HG02571 (cell line): Measurements from ENCODE around the gene PRAMEF8.
"Not testable (repeated sequence)": the region's sequence is repeated elsewhere in the genome, so short reads cannot be mapped to it uniquely, and the experiment has no call there.

Source experiments
- ATAC-seq: cut with Tn5 transposase; IDR thresholded peaks from one replicate; pipeline ENCODE4 v1.9.1; 2021; ENCODE audit warnings: mild to moderate bottlenecking, moderate library complexity; ENCODE audit not compliant: unreplicated experiment

Gene PRAMEF8

DNA sequence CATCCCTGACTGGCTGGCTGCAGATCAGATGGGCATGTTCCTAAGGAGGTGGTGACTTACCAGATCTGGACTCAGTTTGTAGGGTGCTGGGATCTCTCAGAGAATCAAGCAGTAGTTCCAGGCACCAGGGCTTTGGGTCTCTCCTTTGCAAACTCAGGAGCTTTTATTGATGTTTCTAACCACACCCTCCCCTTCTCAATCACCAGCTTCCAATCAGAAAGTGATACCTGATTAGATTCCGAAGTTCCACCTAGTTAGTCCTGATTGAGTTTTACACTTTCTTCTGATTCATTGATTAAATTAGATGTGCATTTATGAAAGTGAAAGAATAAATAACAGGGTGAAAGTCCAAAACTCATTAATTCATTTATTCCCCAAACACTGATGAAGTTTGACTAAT is at the start of gene PRAMEF8:
PRAMEF8 (minus strand) TSS at position 101 of the 400 bp plus-strand sequence. CDS start 1,046 bp downstream, outside the sequence.
- ATAC-seq = not testable (repeated sequence)

DNA sequence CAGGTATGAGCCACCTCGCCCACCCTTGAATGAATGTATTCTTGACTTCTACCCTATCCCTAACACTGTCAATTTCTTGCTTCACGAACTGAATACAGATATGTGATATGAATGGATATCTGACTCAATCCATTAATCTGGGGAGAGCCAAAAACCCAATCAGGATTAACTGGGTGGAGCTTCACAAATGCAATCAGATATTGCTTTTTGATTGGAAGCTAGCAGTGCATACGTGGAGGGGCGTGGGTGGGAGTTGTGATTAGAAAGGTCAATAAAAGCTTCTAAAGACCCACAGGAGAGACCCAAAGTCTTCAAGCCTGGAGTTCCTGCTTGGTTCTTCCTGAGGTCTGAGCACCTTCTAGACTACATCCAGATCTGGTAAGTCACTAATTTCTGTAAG is 30.3 kb upstream of the PRAMEF8 start, which contains the start of gene PRAMEF15:
PRAMEF15 (plus strand) TSS at position 301 of the 400 bp plus-strand sequence. CDS start 2,827 bp downstream, outside the sequence.
- not testable (repeated sequence) for ATAC-seq

DNA sequence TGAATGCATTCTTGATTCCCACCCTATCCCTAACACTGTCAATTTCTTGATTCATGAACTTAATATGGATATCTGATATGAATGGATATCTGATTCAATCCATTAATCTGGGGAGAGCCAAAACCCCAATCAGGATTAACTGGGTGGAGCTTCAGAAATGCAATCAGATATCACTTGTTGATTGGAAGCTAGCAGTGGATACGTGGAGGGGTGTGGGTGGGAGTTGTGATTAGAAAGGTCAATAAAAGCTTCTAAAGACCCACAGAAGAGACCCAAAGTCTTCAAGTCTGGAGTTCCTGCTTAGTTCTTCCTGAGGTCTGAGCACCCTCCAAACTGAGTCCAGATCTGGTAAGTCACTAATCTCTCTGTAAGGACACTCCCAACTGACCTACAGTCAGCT is 18.3 kb upstream of the PRAMEF8 start, which contains the start of gene PRAMEF33:
PRAMEF33 (plus strand) TSS at position 301 of the 400 bp plus-strand sequence. CDS start 2,416 bp downstream, outside the sequence.
- ATAC-seq = not testable (repeated sequence)

DNA sequence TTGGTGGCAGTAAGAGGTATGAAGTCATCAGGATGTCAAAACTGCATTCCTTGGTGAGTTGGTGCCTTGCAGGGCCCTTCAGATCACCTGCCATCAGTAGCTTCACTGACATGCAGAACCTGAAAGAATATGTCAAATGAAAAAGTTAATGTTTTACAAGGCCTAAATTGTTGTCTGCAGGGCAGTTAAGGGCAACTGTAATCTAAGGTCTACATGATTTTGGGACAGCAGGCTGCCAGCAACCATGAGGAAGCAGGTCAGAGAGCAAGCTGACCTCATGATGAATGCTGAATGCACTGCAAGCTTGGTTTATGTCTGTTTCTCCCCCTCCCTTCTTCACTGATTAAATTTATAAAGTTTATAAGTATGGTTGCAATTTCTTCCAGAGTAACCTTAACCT is 17.3 kb upstream of the PRAMEF8 start:
- not testable (repeated sequence) for ATAC-seq

DNA sequence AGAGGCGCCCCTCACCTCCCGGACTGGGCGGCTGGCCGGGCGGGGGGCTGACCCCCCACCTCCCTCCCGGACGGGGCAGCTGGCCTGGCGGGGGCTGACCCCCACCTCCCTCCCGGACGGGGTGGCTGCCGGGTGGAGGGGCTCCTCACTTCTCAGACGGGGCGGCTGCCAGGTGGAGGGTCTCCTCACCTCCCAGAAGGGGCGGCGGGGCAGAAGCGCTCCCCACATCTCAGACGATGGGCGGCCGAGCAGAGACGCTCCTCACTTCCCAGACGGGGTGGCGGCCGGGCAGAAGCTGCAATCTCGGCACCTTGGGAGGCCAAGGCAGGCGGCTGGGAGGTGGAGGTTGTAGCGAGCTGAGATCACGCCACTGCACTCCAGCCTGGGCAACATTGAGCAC is 13.8 kb upstream of the PRAMEF8 start:
- not testable (repeated sequence) for ATAC-seq

DNA sequence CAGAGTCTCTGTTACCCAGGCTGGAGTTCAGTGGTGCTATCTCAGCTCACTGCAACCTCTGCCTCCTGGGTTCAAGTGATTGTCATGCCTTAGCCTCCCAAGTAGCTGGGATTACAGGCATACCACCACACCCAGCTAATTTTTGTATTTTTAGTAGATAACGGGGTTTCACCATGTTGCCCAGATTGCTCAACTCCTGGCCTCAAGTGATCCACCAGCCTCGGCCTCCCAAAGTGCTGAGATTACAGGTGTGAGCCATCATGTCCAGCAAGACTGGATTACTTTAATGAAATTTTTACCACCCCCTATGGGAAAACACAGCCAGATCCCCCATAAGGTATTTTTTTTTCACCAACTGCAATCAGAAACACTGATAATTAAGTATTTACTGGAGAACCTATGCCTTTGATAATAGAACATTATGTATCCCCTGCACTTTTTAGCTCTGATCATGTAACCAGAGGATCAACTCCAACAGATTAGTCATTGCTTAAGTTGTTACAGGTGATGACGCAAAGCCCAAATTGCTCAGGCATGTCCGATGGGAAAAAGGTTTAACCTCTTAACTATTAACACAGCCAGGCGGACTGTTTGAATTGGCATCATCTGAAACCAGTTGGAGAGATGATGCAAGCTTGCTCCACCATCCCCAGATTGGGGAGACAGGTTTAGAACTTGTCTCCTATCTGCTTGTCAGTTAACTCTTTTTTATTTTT is 12.4 kb upstream of the PRAMEF8 start:
- not testable (repeated sequence) for ATAC-seq

DNA sequence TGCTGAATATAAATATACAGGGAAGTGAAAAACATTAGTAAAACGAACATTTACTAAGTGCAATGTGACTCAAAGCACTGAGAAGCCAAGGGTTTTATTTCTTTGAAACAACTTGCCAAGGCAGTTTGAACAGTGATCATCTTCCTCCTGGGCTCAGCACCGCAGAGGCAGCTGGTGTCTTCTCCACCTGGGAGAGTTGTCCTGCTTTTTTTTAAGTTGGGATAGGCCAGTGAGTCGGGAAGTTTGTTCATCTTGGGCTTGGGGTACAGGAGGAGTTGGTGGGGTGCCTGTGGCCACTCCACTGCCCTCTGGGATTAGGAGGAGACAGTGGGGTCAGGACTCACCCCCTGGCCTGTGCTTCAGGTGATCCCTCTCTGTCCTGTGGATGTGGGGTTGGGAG is 4.1 kb upstream of the PRAMEF8 start:
- not testable (repeated sequence) for ATAC-seq

DNA sequence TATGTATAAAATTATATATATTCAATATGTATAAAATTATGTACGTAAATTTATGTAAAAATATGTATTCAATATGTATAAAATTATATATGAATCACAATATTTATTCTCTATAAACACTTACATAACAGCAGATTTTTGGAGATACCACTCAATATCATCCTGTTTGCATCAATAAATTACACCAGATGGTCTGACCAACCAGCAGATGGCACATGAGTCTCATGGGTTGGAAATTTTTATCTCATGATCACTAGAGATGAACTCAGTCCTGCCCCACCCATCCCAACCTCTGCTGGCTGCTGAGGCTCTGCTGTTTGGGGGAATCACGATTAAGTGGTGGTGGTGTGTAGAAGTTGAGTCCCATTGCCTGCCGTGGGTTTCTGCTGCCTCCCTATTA is 5.3 kb downstream of the PRAMEF8 start:
- not testable (repeated sequence) for ATAC-seq

DNA sequence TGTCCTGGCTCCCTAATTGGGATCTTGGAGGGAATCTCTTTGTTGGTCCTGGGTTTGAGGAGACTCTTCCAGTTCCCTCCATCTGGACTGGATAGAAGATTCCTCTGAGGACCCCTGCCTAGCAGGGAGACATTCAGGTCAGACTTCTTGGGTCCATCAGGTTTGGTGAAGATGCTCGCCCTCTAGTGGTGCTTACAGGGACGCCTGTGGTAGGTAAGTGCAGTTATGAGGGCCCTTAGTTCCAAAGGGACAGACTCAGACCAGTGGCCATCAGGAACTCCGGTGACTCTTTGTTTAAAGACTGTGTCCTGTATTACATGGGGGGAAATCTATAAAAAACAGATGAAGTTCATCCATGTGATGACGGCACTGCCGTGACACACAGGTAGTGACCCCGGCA is 7.9 kb downstream of the PRAMEF8 start:
- ATAC-seq = not testable (repeated sequence)

DNA sequence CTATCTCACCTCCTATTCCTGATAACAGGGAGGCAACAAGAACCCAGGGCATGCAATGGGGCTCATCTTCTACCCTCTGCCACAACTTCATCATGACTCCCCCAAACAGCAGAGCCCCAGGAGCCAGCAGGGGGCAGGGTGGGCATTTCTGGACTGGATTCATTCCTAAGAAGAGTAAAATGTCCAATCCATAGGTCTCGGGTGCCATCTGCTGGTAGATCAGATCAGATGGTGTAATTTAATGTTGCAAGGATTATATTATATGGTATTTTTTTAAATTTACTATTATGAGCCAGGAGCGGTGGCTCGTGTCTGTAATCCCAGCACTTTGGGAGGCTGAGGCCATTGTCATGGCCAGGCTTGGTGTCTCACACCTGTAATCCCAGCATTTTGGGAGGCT is 19.8 kb downstream of the PRAMEF8 start:
- not testable (repeated sequence) for ATAC-seq

DNA sequence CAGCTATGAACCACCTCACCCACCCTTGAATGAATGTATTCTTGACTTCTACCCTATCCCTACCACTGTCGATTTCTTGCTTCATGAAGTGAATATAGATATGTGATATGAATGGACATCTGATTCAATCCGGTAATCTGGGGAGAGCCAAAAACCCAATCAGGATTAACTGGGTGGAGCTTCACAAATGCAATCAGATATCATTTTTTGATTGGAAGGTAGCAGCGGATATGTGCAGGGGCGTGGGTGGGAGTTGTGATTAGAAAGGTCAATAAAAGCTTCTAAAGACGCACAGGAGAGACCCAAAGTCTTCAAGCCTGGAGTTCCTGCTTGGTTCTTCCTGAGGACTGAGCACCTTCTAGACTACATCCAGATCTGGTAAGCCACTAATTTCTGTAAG is 31.0 kb downstream of the PRAMEF8 start, which contains the start of gene PRAMEF5:
PRAMEF5 (plus strand) TSS at position 301 of the 400 bp plus-strand sequence. CDS start 5,071 bp downstream, outside the sequence.
- ATAC-seq = not testable (repeated sequence)

DNA sequence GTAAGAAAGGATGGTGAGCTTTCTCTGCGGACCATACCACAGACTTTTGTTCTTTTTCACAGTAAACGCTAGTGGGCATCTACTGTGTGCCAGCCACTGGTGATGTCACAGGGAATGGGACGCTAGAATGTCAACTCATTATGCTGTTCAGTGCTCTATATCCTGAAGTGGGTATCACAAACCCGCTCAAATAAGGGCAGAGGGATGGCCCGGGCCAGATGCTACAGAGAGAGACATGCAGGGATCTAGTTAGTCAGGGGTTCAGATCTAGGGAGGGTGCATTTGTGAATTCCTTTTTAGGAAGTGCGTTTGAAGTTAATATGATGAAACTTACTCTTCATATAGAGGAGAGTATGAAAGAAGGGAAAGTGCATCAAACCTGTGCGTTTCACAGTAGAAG is 37.8 kb downstream of the PRAMEF8 start:
- not testable (repeated sequence) for ATAC-seq

DNA sequence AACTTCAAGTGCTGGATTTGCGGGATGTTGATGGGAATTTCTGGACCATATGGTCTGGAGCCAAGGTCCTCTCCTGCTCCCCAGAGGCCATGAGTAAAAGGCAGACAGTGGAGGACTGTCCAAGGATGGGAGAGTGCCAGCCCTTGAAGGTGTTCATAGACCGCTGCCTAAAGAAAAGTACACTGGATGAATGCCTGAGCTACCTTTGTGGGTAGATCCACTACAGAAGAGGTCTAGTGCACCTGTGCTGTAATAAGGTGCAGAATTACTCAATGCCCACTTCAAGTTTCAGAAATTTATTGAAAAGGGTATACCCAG is 38.4 kb downstream of the PRAMEF8 start:
- ATAC-seq = not testable (repeated sequence)

DNA sequence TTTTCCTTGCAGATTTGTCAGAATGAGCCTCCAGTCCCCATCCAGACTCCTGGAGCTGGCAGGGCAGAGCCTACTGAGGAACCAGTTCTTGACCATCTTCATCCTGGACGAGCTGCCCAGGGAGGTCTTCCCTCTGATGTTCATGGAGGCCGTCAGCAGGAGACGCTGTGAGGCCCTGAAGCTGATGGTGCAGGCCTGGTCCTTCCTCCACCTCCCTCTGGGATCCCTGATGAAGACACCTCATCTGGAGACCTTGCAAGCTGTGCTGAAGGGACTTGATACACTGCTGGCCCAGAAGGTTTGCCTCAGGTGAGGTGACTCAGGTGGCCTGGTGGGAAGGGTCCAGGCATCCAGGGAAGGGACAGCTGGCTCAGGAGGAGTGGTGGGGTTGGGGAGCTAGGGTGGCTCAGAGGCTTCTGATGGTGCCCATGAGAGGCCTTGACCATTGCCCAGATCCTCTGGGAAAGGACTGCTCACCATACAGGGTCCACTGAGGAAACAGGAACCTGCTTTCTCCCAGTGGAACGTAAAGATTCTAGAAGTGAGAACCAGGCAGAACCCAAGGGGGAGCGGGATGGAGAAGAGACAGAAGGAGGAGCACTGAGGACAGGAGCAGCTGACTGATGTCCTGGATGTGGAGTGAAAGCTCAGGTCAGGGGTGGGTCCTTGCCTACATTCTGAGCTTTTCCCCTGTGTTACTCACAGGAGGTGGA is 38.9 kb downstream of the PRAMEF8 start:
- not testable (repeated sequence) for ATAC-seq

DNA sequence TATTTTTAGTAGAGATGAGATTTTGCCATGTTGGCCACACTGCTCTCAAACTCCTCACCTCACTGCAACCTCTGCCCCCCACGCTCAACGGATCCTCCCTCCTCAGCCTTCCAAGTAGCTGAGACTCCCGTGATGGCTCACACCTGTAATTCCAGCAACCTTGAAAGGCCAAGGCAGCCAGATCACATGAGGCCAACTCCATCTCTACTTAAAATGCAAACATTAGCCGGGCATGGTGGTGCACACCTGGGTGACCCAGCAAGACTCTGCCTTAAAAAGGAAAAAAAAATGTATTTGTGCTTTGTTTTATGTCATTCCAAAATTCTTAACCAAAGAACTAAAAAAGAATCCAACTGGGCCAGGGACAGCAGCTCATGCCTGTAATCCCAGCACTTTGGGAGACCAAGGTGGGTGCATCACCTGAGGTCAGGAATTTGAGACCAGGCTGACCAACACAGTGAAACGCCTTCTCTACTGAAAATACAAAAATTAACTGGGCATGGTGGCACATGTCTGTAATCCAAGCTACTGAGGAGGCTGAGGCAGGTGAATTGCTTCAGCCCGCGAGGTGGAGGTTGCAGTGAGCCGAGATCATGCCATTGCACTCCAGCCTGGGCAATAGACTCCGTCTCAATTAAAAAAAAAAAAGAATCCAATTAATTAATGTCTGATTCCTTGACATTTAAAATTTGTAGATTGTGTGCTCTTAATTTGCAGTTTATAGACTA is 41.2 kb downstream of the PRAMEF8 start:
- ATAC-seq = not testable (repeated sequence)

DNA sequence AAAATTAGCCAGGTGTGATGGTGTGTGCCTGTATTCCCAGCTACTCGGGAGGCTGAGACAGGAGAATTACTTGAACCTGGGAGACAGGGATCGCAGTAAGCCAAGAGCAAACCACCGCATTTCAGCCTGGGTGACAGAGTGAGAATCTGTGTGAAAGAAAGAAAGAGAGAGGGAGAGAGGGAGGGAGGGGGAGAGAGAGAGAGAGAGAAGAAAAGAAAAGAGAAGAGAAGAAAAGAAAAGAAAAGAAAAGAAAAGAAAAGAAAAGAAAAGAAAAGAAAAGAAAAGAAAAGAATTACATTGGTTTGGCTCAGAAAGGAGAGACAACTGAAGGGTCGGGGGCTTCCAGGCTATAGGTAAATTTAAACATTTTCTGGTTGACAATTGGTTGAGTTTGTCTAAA is 45.3 kb downstream of the PRAMEF8 start:
- not testable (repeated sequence) for ATAC-seq

DNA sequence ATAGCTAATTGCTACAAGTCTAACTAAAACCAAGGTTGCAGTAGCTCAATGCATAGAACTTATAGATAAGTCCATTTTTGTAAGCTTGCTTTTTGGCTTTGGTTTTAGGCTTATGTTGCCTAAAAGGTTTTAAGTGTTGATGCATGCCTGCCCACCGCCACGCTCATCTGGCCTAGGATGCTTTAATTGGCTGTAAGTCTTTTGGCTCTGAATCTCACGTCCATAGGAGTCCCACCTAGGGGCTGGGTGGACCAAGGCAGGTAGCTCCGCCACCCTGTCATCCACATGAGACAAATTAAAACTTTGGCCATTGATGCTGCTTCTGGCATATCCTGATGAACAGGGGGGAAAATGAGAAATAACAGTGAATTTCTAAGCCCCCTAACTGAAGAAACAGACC is 47.4 kb downstream of the PRAMEF8 start:
- not testable (repeated sequence) for ATAC-seq

DNA sequence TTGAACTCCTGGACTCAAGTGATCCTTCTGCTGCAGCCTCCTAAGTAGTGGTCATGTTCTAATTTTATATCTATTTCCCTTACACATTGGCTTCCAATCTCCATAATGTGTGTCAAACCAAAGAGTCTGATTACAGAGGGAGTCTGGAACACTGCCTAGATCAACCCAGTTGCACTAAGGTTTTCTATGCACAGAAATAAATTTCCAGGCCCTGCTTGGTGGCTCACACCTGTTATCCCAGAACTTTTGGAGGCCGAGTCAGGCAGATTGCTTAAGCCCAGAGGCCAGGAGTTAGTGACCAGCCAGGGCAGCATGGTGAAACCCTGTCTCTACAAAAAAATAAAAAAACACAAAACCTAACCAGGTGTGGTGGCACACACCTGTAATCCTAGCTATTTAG is 50.9 kb downstream of the PRAMEF8 start:
- not testable (repeated sequence) for ATAC-seq

DNA sequence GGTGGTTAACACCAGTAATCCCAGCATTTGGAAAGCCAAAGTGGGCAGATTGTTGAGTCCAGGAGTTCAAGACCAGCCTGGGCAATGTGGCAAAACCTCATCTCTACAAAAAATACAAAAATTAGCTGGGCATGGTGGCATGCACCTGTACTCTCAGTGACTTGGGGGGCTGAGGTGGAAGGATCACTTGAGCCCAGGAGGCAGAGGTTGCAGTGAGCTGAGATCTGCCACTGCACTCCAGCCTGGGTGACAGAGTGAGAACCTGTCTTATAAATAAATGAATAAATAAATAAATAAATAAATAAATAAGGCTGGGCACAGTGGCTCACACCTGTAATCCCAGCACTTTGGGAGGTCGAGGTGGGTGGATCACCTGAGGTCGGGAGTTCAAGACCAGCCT is 52.9 kb downstream of the PRAMEF8 start:
- not testable (repeated sequence) for ATAC-seq
